Raji (cell line): Measurements from ENCODE around the gene C2orf76.

ENCODE experiments used
- POLR2A ChIP-seq: IDR thresholded peaks from 2 replicates; pipeline ENCODE4 v1.6.1; 2011; ENCODE audit warnings: low read depth, low read length, control low read depth; ENCODE audit not compliant: insufficient read depth

Gene C2orf76

DNA sequence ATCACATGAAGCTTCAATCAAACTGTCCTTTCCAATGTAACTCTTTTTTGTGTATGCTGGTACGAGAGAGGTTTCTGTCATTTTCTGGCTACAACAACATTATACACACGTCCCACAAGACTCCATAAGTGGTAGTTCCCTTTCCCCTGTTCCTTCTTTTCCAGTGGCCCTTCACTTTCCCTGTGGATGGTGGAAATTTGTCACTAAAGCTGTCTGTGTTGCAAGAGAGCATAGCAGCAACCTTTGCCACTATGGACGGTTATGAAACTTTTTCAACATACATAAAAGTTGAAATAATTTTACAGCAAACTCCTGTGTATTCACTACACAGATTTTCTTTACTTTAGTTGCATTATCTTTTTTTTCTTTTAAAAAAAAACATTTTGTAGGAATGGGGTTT, 18.8 kb upstream of the C2orf76 start:
- no peak for TF ChIP-seq POLR2A

DNA sequence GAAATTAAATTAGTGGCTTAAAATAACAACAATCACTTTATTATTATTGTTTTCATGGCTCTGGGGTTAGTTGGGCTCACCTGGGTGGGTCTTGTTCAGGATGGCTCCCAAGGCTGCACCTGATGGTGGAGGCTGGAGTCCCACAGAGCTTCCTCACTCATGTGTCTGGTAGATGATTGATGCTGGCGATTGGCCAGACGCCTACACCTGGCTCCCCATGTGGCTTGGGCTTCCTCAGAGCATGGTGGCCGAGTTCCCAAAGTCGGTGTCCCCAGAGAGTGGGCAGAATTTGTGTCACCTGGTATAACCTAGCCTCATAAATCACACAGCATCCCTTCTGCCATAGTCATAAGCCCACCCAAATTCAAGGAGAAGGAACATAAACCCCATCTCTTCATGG, 18.3 kb upstream of the C2orf76 start:
- TF ChIP-seq POLR2A = no peak

DNA sequence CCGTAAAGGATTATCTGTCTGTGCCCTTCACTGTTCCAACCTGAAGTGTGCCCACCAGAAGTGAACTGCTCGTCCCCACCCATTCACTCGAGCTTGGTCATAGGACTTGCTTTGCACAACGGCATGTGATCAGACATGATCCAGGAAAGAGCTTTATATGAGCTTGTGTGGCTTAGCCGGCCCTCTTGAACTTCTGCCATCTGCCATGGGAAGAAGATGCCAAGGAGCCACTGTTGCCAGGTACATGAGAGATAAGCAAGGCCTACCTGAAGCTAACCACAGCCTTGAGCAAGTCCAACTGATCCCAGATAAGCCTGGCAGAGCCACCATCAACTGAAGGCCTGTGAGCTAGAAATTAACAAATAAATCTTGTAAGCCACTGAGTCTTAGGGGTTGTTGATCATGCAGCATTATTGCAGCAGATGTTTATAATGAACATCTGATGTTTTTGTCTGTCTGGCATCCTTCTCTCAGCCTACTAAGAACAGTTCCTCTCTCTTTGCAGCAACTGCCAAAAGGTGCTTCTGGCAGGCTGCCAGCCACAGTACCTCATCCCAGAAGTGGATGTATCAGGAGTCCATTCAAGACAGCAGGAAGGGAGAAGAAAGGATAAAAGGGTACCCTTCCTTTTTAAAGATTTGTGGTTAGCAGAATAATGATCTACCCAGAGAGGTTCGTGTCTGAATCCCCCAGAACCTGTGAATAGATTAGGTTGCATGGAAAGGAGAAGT, 16.9 kb upstream of the C2orf76 start:
- no peak for TF ChIP-seq POLR2A

DNA sequence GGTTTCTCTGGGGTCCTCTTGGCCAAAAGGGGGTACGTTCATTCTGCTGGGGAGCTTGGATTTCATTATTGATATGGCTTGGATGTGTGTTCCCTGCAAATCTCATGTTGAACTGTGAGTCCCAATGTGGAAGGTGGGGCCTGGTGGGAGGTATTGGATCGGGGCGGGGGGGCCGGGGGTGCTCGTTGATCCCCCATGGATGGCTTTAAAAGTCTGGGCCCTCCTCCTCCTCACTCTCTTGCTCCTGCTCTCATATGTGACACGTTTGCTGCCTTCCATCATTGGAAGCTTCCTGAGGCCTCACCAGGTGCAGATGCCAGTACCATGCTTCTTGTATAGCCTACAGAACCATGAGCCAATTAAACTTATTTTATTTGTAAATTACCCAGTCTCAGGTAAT, 11.9 kb upstream of the C2orf76 start:
- TF ChIP-seq POLR2A = no peak

DNA sequence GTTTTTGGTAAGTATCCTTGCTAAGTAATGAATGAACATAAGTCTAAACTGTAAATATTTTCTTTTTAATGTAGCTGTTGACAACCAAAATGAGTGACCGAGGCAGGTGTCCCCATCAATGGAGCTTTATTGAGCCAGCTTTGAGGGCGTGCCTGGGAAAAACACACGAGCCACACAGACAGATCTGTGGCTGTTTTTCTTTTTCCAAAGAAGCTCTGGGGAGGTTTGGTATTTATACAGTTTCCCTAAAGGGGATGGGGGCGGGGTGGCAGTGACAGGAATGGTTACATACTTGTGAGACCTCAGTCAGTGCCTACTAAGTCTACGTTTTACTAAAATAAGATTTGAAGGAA, 11.3 kb upstream of the C2orf76 start:
- no peak for TF ChIP-seq POLR2A

DNA sequence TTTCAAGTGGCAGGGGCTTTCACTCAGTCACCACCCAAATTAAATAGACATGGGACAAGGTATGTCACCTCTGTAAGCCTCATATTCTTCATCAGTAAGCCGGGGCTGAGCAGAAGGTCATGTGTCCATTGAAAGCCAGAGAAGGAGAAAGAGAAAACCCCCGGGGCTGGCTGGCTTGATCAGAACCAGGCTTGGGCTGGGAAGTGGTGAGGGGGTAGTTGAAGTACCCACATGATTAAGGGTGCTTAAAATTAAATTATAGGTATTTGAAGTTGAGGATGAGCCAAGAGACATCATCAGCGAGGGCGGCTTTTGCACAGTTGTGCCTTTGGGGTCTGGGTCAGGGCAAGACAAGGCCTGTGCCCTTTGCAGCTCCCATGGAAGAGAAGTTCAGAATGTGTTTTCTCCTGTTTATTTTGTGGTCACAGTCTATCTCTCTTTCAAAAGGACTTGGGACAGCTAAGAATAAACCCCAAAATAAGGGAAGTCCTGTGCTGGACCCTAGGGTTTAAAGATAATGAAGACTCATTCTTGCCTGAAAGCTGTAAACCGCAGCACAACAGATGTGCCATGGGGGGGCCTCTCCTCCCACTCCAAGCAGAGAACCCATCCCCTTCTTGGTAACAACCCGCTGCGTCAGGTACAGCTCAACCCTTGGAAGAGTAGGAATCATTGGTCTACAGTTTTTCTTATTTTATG, 10.8 kb upstream of the C2orf76 start:
- TF ChIP-seq POLR2A = no peak

DNA sequence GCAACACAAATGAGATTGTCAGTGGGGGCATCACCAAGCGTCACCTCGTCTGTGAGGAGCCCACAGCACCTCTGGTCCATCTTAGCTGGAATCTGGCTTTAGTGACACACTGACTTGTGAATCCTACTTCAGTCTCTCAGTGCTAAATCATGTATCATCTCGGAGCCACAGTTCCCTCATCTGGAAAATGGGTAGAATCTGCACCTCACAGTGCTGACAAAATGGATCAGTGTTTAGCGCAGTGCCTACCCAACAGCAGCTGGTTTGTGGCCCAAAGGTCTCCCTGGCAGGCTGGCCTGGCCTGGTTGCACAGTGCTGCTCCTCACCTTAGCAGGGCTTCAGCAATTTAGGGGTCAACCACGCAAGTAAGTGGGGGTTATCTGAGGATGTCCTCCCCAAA, 10.2 kb upstream of the C2orf76 start:
- TF ChIP-seq POLR2A = no peak

DNA sequence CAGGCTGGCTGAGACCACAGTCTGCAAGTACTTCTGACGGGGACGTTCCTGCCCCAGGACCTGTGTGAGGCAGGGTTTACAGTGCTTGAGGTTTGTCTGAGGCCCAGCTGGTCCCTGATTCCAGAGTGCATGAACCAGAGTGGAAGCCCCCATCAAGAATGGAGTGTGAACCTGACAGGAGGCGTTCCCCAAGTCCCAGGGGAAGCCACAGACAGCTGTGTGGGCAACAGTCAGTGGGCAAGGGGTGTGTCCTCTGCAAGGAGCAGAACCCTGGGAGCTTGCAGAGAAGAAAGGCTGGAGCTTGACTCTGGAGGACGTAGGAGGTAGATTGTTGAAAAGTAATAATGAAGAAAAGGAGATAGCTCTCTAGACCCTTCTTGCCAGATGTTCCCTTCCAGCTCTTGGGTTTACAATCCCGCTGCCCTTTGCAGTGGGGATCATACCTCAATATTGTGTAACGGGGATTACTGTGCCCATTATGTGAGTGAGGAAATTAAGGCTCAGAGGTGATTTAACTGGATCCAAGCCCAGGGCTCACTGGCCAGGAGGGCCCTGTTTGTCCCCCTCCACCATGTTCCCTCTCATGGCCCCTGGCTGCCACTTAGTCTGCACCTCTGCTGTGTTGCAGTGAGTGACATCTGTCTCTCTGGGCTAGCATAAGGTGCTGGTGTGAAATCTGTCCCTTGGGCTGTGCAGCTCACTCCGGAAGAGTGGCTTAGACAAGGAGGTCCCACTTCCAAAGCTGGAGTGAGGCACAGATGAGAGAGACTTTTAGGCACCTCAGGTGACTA, 6.3 kb upstream of the C2orf76 start:
- TF ChIP-seq POLR2A = no peak

DNA sequence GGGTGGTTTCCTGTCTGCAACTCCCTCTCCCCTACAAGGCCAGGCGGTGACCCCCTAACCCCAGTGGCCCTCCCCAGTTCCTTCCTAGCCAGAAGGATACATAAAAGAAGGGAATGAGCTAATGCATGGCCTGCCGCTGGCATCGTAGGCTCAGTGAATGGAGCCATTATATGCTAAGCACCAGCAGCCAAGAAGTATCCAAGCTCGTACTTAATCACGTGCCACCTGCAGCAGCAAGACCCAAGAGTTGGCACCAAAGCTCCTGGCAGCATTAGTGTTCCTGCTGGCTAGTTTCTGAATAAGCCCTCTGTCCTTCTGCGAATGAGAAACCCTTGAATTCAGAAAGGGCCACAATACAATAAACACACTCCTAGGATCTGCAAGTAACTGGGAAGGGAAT, 4.5 kb upstream of the C2orf76 start:
- TF ChIP-seq POLR2A = no peak

DNA sequence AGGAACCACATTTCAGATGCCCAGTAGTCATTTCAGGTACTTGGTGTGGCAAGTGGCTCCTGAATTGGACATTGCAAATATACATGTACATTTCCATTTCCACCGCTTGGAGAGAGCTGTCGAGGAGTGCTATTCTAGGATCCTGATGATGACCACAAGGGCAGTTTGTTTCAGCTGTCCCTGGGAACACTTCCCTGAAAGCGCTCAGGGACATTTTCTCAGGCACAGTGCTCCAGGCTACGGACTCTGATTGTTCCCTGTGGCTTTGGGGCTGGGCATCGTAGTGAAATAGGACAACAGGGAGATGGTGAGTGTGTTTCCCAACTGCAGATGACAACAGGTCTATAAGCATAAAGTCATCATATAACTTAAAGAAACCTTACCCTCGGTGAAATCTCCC, 3.2 kb upstream of the C2orf76 start:
- no peak for TF ChIP-seq POLR2A

DNA sequence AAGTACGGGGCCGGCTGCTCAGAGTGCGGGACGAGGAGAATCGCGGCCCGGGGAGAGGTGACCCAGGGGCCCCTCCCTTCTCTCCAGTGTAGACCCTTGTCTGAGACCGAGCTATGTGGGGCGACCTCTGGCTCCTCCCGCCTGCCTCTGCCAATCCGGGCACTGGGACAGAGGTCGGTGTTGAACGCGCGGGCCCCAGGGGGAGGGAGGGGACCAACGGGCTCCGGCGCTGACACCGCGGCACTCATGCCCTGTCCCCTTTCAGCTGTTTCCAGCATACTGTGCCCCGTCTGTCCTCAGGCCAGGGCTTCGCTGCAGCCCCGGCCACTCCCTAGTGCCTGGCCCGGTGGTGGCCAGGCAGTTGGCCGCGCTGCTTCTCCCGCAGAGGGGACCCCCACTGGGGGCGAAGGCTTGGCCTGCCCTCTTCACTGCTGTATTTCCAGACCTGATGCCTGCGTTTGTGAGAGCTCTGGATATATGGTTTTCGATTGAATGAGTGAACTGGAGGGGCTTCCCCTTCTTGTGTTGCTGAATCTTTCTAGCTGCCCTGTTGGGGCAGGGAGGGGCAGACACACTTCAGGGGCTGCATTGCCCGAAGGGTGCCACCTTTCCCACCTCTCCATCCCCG, 952 bp upstream of the C2orf76 start:
- no peak; the same call in 1 of the 2 replicates for TF ChIP-seq POLR2A

DNA sequence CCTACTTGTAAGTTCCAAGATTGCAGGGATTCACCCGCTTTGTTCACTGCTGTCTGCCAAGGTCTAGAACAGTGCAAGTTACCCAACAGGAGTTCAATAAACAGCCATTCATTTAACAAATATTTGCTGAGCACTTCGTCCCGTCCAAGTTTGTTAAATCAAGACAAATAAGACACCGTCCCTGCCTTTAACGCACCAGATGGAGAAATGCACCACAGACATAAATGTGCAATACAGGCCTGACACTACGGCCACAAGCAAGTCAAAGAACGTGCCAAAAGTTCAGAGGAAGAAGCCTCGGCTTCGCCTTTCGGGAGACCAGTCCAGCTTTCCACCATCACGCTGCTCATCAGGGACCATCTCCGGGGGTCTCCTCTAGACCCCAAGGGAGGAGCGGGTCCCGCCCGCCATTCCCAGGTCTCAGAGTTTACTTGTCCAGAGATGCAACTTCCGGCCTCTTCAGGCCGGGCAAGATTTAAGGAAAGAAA, 429 bp downstream of the C2orf76 start:
- no peak for TF ChIP-seq POLR2A

DNA sequence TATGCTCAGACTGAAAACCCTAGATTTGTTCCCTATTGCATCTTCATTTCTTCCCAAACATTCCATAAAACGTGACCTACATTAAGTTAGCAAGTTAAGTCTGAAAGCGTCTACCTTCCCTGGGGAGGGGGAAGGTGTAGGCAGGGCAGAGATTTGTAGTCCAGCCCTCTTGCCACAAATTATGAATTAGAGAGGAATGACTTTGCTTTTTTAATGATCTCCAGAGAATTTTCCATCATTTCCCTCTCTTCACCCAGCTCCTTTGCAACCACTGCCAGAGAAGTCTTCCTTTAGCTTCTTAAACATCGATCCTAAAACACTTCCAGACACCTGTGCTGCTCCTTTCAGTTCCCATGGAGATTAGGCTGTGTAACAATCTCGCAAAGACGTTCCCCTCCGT, 1.2 kb downstream of the C2orf76 start:
- TF ChIP-seq POLR2A = no peak

DNA sequence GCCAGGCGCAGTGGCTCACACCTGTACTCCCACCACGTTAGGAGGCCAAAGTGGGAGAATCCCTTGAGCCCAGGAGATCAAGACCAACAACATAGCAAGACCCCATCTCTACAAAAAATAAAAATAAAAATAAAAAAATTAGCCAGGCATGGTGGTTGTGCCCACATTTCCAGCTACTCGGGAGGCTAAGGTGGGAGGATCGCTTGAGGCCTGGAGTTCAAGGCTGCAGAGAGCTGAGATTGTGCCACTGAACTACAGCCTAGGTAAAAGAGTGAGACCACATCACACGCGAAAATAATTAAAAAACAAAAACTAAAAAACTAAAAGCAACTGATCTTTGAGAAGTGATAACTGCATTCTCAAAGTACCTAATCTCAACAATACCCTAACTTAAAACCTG, 1.8 kb downstream of the C2orf76 start:
- TF ChIP-seq POLR2A = no peak

DNA sequence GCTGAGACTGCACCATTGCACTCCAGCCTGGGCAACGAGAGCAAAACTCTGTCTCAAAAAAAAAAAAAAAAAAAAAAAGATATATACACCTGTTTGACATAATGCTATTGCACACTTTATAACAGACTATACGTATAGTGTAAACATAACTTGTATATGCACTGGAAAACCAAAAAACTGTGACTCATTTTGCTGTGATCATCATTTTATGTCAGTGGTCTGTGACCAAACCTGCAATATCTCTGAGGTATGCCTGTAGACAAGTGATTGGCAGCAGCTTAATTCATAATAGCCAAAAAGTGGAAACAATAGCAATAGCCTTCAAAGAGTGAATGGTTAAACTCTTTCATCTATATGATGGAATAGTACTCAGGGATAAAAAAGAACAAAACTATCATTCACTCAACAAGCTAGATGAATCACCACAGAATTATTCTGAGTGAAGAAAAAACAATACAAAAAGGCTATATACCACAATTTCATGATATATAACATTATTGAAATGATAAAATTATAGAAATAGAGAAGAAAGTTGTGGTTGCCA, 6.1 kb downstream of the C2orf76 start:
- TF ChIP-seq POLR2A = no peak
